ENCODE results near the gene FAM227B.

GRCh38 chr15:49306551-49306950 lies 314.1 kb downstream of the FAM227B start:
- TF ChIP-seq POLR2A (IDR thresholded peaks at IDR 0.05; ENCODE audit: low read depth, low read length) (no peak), POLR2AphosphoS5 (IDR thresholded peaks at IDR 0.05; ENCODE audit: low read depth, low read length) (no peak), TAF1 (IDR thresholded peaks at IDR 0.05; ENCODE audit: borderline replicate concordance, low read depth, low read length) (no peak)
